ENCODE data around the gene ARL5A. TPM values are rescaled to one million over a fixed set of nuclear protein-coding genes. Genes with fewer than 3 reads are reported as not detected.

ARL5A gene
- total RNA-seq, 6 experiments from 2014 or later: 20.0 to 33.3 (median 22.4) TPM

DNA sequence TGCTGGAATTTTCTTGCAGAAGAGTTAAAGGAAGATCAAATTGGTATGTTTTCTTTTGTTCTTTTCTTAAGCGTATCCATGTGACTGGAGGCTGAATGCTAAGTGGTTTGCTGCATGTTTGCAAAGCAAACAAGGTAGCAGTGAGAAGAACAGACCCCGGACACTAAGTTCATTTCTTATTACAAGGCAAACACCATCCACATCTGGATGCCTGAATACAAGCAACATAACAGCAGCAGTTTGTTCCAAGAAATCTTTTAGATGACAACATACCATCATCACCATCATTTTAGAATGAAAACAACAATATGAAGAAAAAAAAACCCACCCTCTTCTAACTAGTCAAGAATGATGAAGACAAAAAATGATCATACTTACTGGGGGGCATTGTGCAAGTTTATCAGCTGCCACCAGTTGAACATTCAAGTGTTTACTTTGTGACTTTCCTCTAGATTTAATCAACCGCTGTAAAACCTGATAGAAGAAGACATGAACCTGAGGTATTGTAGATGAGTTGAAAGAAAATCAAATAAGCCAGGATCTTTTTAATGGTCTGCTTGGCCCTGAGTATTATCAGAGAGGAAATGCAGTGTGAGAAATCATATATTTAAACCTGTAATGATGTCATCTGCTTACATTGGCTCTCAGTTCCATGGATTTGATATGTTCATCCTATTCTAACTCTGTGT is 25.0 kb upstream of the ARL5A start:
- Histone ChIP-seq H3K9me3 (no peaks in the 10 kb centered on the region), H3K4me1 (no peaks in the 10 kb centered on the region), H3K27ac (no peak overlapping the region), H3K4me3 (no peak overlapping the region), H3K27me3 (no peaks in the 10 kb centered on the region), H3K36me3 (no peaks in the 10 kb centered on the region)
- DNase-seq (no peak), ATAC-seq (no peak)
- 38% methylated on average over 3 of the region's 3 CpGs for WGBS (ENCODE audit: insufficient coverage, low coverage, low lambda C conversion rate, missing lambda C conversion rate)
- TF ChIP-seq POLR2A (IDR thresholded peaks at IDR 0.05) (no peak), CTCF (IDR thresholded peaks at IDR 0.05) (no peak)
- intact Hi-C loops (cut with DNase I): no loop called here

DNA sequence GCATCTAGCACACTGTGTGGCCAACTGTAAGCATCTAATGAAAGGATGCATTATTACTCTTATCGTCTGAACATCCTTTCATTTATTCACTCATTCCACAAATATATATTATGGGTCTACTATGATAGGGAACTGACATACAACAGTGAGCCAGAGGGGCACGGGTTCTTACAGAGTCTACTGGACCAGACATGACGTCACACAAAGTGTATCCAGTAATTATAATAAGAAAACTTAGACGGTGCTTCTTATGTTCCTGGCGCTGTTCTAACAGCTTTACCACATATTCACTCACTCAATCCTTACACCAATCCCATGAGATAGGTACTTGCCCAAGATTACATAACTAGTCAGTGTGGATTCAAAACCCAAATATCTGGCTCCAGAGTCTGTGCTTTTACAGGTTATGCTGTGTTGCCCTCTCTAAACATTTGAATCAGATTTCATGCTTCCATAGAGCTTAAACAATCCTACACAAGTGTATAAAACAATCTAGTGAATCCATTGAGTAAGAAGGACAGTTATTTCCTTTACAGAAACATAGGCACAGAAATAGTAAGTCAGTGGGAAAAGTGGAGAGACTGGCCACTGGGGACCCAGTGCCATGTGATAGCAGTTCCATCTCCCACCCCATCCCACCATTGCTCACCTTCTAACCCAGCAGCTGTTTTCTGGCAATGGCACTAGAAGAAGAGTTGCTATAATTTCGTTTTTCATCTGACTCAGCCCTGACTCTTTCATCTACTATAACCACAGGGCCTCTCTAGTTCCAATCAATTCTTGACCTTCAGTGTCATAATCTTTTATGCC is 24.2 kb upstream of the ARL5A start:
- 73% methylated on average over 6 of the region's 6 CpGs for WGBS (ENCODE audit: insufficient coverage, low coverage, low lambda C conversion rate, missing lambda C conversion rate)

GRCh38 chr2:151851761-151852160 is 23.5 kb upstream of the ARL5A start:
- no peaks in the 10 kb centered on the region for H3K36me3 ChIP-seq
- TF ChIP-seq POLR2A (IDR thresholded peaks at IDR 0.05): no peak
- no peak for TF ChIP-seq CTCF (IDR thresholded peaks at IDR 0.05)
- ATAC-seq (no peak), DNase-seq (no peak)
- no peaks in the 10 kb centered on the region for H3K9me3 ChIP-seq
- H3K27ac ChIP-seq: no peak overlapping the region
- WGBS (ENCODE audit: insufficient coverage, low coverage, low lambda C conversion rate, missing lambda C conversion rate): 78% methylated on average over 3 of the region's 3 CpGs
- intact Hi-C loops (cut with DNase I): no loop called here
- H3K4me1 ChIP-seq: no peaks in the 10 kb centered on the region
- H3K27me3 ChIP-seq: no peaks in the 10 kb centered on the region
- H3K4me3 ChIP-seq: no peak overlapping the region

More for the DNA sequence above, 24.2 kb upstream of the ARL5A start:
- Histone ChIP-seq H3K27me3 (no peaks in the 10 kb centered on the region), H3K4me3 (no peak overlapping the region), H3K9me3 (no peaks in the 10 kb centered on the region), H3K4me1 (no peaks in the 10 kb centered on the region), H3K27ac (no peak overlapping the region), H3K36me3 (no peaks in the 10 kb centered on the region)
- TF ChIP-seq CTCF (IDR thresholded peaks at IDR 0.05): no peak
- no peak for TF ChIP-seq POLR2A (IDR thresholded peaks at IDR 0.05)
- intact Hi-C loops (cut with DNase I): no loop called here
- no peak for DNase-seq
- ATAC-seq: no peak

GRCh38 chr2:151849413-151850010 is 21.3 kb upstream of the ARL5A start:
- Histone ChIP-seq H3K4me3 (no peak overlapping the region), H3K36me3 (no peaks in the 10 kb centered on the region), H3K4me1 (no peaks in the 10 kb centered on the region), H3K9me3 (no peaks in the 10 kb centered on the region), H3K27ac (no peak overlapping the region), H3K27me3 (no peaks in the 10 kb centered on the region)
- WGBS (ENCODE audit: insufficient coverage, low coverage, low lambda C conversion rate, missing lambda C conversion rate): 35% methylated on average over 3 of the region's 4 CpGs
- no peak for DNase-seq
- ATAC-seq: peak; percentile 73 to 88 (median 82)
- intact Hi-C loops (cut with DNase I): no loop called here
- TF ChIP-seq POLR2A (IDR thresholded peaks at IDR 0.05): no peak

DNA sequence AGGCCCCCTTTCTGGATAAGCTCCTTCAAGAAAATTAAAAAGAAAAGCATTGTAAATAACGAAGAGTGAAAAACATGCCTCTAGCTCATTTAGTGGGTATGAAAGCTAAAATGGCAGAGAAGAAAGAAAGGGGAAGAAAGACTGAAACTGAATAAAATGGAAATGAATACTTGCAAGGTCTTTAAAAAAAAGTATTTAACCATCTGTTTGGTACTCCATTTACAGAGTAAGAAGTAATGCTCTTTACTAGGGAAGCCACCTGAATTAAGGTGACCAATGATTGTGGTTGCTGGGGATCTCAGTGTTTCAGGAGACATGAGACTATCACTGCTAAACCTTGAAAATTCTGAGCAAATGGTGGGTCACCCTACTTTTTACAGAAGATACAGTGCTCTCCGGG is 17.7 kb upstream of the ARL5A start:
- H3K27me3 ChIP-seq: no peaks in the 10 kb centered on the region

More for the DNA sequence above, 17.7 kb upstream of the ARL5A start:
- H3K27ac ChIP-seq: no peak overlapping the region
- no peaks in the 10 kb centered on the region for H3K9me3 ChIP-seq
- no peak overlapping the region for H3K4me3 ChIP-seq
- DNase-seq (no peak), ATAC-seq (no peak)
- 81% methylated on average over 2 of the region's 2 CpGs for WGBS (ENCODE audit: insufficient coverage, low coverage, low lambda C conversion rate, missing lambda C conversion rate)
- intact Hi-C loops (cut with DNase I): no loop called here
- no peaks in the 10 kb centered on the region for H3K36me3 ChIP-seq
- no peak for TF ChIP-seq CTCF (IDR thresholded peaks at IDR 0.05)
- no peak for TF ChIP-seq POLR2A (IDR thresholded peaks at IDR 0.05)
- H3K4me1 ChIP-seq: no peaks in the 10 kb centered on the region
